ENCODE measurements around the gene PALD1. TPM values are rescaled to one million over a fixed set of nuclear protein-coding genes. Genes with fewer than 3 reads are reported as not detected.
"Not testable (repeated sequence)": the region's sequence is repeated elsewhere in the genome, so short reads cannot be mapped to it uniquely, and the experiment has no call there.

Gene PALD1
- total RNA-seq, 3 donors from 2014 or later = 1.9 to 7.5 (median 5.9) TPM

GRCh38 chr10:70578371-70578947 is 99.9 kb downstream of the PALD1 start:
- TF ChIP-seq POLR2A (IDR thresholded peaks at IDR 0.05) (no peak), CTCF (IDR thresholded peaks at IDR 0.05) (no peak), POLR2AphosphoS5 (IDR thresholded peaks at IDR 0.05) (no peak)
- H3K27ac ChIP-seq = no peak overlapping the region
- intact Hi-C loops (cut with DNase I; ENCODE audit: low total_unique reads) = no loop called here
- H3K4me3 ChIP-seq = no peak overlapping the region
- no peaks in the 10 kb centered on the region for H3K27me3 ChIP-seq
- DNase-seq (ENCODE audit: low spot score in 2 of 2) = no peak
- no peaks in the 10 kb centered on the region for H3K36me3 ChIP-seq
- no peaks in the 10 kb centered on the region for H3K9me3 ChIP-seq
- H3K4me1 ChIP-seq = no peaks in the 10 kb centered on the region

- TF ChIP-seq CTCF (IDR thresholded peaks at IDR 0.05) = no peak
- TF ChIP-seq POLR2A (IDR thresholded peaks at IDR 0.05) = no peak
- TF ChIP-seq POLR2AphosphoS5 (IDR thresholded peaks at IDR 0.05) = no peak
- H3K27ac ChIP-seq = no peak overlapping the region
- H3K9me3 ChIP-seq = no peaks in the 10 kb centered on the region
- intact Hi-C loops (cut with DNase I; ENCODE audit: low total_unique reads) = loop anchor here (10.0 kb wide), 1 partner anchor 615 kb away; no protein-coding TSS in a partner anchor
- no peaks in the 10 kb centered on the region for H3K36me3 ChIP-seq
- H3K4me1 ChIP-seq = no peaks in the 10 kb centered on the region
- DNase-seq (ENCODE audit: low spot score in 2 of 2) = no peak
- no peak overlapping the region for H3K4me3 ChIP-seq
- H3K27me3 ChIP-seq = no peaks in the 10 kb centered on the region
Observed at GRCh38 chr10:70579234-70580002, 100.9 kb downstream of the PALD1 start.

GRCh38 chr10:70581176-70581575 is 102.6 kb downstream of the PALD1 start:
- not testable (repeated sequence) for H3K4me1 ChIP-seq; H3K4me3 ChIP-seq; DNase-seq (ENCODE audit: low spot score in 2 of 2); H3K27ac ChIP-seq; H3K36me3 ChIP-seq; H3K9me3 ChIP-seq; H3K27me3 ChIP-seq
- intact Hi-C loops (cut with DNase I; ENCODE audit: low total_unique reads) = loop anchor here (10.0 kb wide), 1 partner anchor 616 kb away; no protein-coding TSS in a partner anchor

- H3K36me3 ChIP-seq = no peaks in the 10 kb centered on the region
- no peaks in the 10 kb centered on the region for H3K4me1 ChIP-seq
- no peak overlapping the region for H3K4me3 ChIP-seq
- H3K9me3 ChIP-seq = no peaks in the 10 kb centered on the region
- H3K27ac ChIP-seq = no peak overlapping the region
- H3K27me3 ChIP-seq = no peaks in the 10 kb centered on the region
- intact Hi-C loops (cut with DNase I; ENCODE audit: low total_unique reads) = loop anchor here (10.0 kb wide), 1 partner anchor 618 kb away; no protein-coding TSS in a partner anchor
- TF ChIP-seq POLR2AphosphoS5 (IDR thresholded peaks at IDR 0.05) = no peak
- no peak for TF ChIP-seq POLR2A (IDR thresholded peaks at IDR 0.05)
- no peak for TF ChIP-seq CTCF (IDR thresholded peaks at IDR 0.05)
- DNase-seq (ENCODE audit: low spot score in 2 of 2) = no peak
Observed at GRCh38 chr10:70582793-70583668, 104.5 kb downstream of the PALD1 start.

- TF ChIP-seq POLR2A (IDR thresholded peaks at IDR 0.05) (no peak), POLR2AphosphoS5 (IDR thresholded peaks at IDR 0.05) (no peak), CTCF (IDR thresholded peaks at IDR 0.05) (no peak)
- Histone ChIP-seq H3K27ac (no peak overlapping the region), H3K36me3 (no peaks in the 10 kb centered on the region), H3K27me3 (no peaks in the 10 kb centered on the region), H3K9me3 (no peaks in the 10 kb centered on the region), H3K4me1 (no peaks in the 10 kb centered on the region), H3K4me3 (no peak overlapping the region)
- no peak for DNase-seq (ENCODE audit: low spot score in 2 of 2)
- intact Hi-C loops (cut with DNase I; ENCODE audit: low total_unique reads) = loop anchor here (10.0 kb wide), 1 partner anchor 619 kb away; no protein-coding TSS in a partner anchor
Observed at GRCh38 chr10:70583669-70584037, 105.1 kb downstream of the PALD1 start.

All from breast epithelium (tissue), 4 donors.